Spleen (tissue), 7 donors: ENCODE results near the gene PMEL.

ENCODE experiments used
- CTCF ChIP-seq, 11 experiments: fragments of 200-600 bp in 7 of 11; fragments of 450-650 bp in 4 of 11; sonication (generic) in 4 of 11; IDR thresholded peaks in 8 of 11; conservative IDR thresholded peaks in 3 of 11; 1 replicate in 7 of 11; 2 replicates in 4 of 11; pipeline versions ENCODE4 v1.4.0 to v1.8.0; 2016 to 2021; ENCODE audit warnings: antibody characterized with exemption in 11 of 11, inconsistent platforms in 4 of 11, mild to moderate bottlenecking in 1 of 11
- POLR2AphosphoS5 ChIP-seq, 3 donors: sonication (generic); formaldehyde crosslinking; IDR thresholded peaks; one replicate each; pipeline ENCODE4 v1.5.1; 2017; ENCODE audit warnings: antibody characterized with exemption in 3 of 3
- donor health status: DM: no; HTN: no; CAD: no; lungs with moderate emphysema.
- donor health status: DM: no; HTN: no; CAD: no.
- donor health status: DM: no; HTN: no; CAD: no.

GRCh38 chr12:55996201-55996714 lies 30.4 kb upstream of the PMEL start:
- TF ChIP-seq CTCF (IDR thresholded peaks at IDR 0.05 in 8 of 11, conservative IDR thresholded peaks at IDR 0.05 in 3 of 11), result peak; percentile 60 to 90 (median 82)
- no peak for TF ChIP-seq POLR2AphosphoS5 (IDR thresholded peaks at IDR 0.05)
